H1 (cell line): ENCODE data around the gene HUWE1. TPM values are rescaled to one million over a fixed set of nuclear protein-coding genes. Genes with fewer than 3 reads are reported as not detected.

Experiments used
- ATF2 ChIP-seq: IDR thresholded peaks from 2 replicates; pipeline ENCODE4 v1.6.1; 2012; ENCODE audit warnings: low read length, inconsistent platforms
- CREB1 ChIP-seq: IDR thresholded peaks from 2 replicates; pipeline ENCODE4 v1.6.1; 2012; ENCODE audit warnings: inconsistent platforms
- polyA plus RNA-seq, 7 experiments: library from polyadenylated mRNA; depleted of rRNA in 3 of 7; stranded (reverse) in 5 of 7; unstranded in 2 of 7; fragments of >200 nt in 5 of 7; fragments of 200-250 nt in 2 of 7; gene quantifications; 1 replicate in 5 of 7; 2 replicates in 1 of 7; 4 replicates in 1 of 7; pipeline versions ENCODE4 v1.2.1 to v1.2.3, GENCODE V29; 2011 to 2013; ENCODE audit warnings: missing spikeins in 2 of 7, mixed read lengths in 2 of 7
- total RNA-seq: library from RNA; stranded (reverse); fragmentation: NEBNext Ultra II Directional; extraction: Animal tissue kit (Norgen Biotek cat#: 25700); gene quantifications from 2 replicates; pipeline ENCODE4 v1.2.1, GENCODE V29; 2021

The HUWE1 gene
- total and polyA plus RNA-seq, 2 of the 8 experiments (the other 6 are each of a cell fraction or from before 2014, with no cell fraction given) = 114 to 252 TPM

- no peak for TF ChIP-seq ATF2
- TF ChIP-seq CREB1 = no peak
Observed at GRCh38 chrX:53659039-53659438, 27.5 kb downstream of the HUWE1 start (continued).
